Type B pancreatic cell (in vitro differentiated cells): ENCODE measurements around the gene RSL1D1. TPM values are rescaled to one million over a fixed set of nuclear protein-coding genes. Genes with fewer than 3 reads are reported as not detected.

Experiments
- DNase-seq: peaks from one replicate; pipeline ENCODE4 v3.0.0; 2021; ENCODE audit warnings: mixed read lengths; ENCODE audit not compliant: unreplicated experiment; ENCODE audit errors: extremely low spot score
- H3K27ac Mint-ChIP-seq: 2 replicates; pipeline ENCODE4 v1.8.0; 2021; ENCODE audit warnings: mild to moderate bottlenecking, mixed read lengths
- H3K27me3 Mint-ChIP-seq: 2 replicates; pipeline ENCODE4 v1.8.0; 2021; ENCODE audit warnings: mixed read lengths
- H3K36me3 Mint-ChIP-seq: 2 replicates; pipeline ENCODE4 v1.8.0; 2021; ENCODE audit warnings: mixed read lengths
- H3K4me1 Mint-ChIP-seq: one replicate; pipeline ENCODE4 v1.8.0; 2021; ENCODE audit warnings: mixed read lengths; ENCODE audit not compliant: unreplicated experiment
- H3K4me3 Mint-ChIP-seq: 2 replicates; pipeline ENCODE4 v1.8.0; 2021; ENCODE audit warnings: mild to moderate bottlenecking, mixed read lengths
- H3K9me3 Mint-ChIP-seq: 2 replicates; pipeline ENCODE4 v1.8.0; 2021; ENCODE audit warnings: mixed read lengths
- CTCF ChIP-seq: fragments of 200-600 bp; sonication (generic); conservative IDR thresholded peaks from 2 replicates; pipeline ENCODE4 v1.5.0; 2021; ENCODE audit warnings: antibody characterized with exemption, mild to moderate bottlenecking
- total RNA-seq: library from RNA; stranded (reverse); gene quantifications from 2 replicates; pipeline ENCODE4 v1.2.1, GENCODE V29; 2021; ENCODE audit warnings: low replicate concordance

RSL1D1 gene
- total RNA-seq, 1 donor from 2014 or later, result 184 TPM

GRCh38 chr16:11794996-11795886 lies 56.1 kb downstream of the RSL1D1 start:
- Mint-ChIP-seq H3K27me3 (no peaks in the 10 kb centered on the region), H3K36me3 (peaks cover 14% of the 10 kb centered on the region), H3K4me1 (peaks cover 69% of the 10 kb centered on the region)

DNA sequence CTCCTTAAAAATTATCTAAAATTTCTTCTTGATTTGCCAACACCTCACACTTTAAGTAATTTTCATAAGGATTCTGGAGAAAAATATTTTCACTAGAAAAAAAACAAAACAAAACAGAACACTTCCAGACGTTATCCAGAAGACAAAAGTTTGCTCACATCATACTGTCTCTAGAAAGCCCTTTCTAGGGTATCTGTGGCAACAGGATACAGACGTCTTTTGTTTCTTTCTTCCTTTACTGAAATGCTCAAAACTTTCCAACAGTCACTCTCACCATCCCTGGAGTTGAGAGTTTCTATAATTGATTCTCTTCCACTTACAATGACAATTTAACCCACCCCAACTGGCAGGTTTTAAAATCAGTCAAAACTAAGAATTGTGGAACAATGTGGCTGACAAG lies 56.9 kb downstream of the RSL1D1 start:
- H3K4me1 Mint-ChIP-seq, result peaks cover 61% of the 10 kb centered on the region
- TF ChIP-seq CTCF, result no peak
- no peaks in the 10 kb centered on the region for H3K9me3 Mint-ChIP-seq
- no peak for DNase-seq
- peak overlapping the region; percentile 95 for H3K27ac Mint-ChIP-seq
- H3K4me3 Mint-ChIP-seq, result peak overlapping the region; percentile 86
- peaks cover 17% of the 10 kb centered on the region for H3K36me3 Mint-ChIP-seq
- H3K27me3 Mint-ChIP-seq, result no peaks in the 10 kb centered on the region

More at GRCh38 chr16:11794996-11795886, 56.1 kb downstream of the RSL1D1 start:
- H3K9me3 Mint-ChIP-seq, result no peaks in the 10 kb centered on the region
- DNase-seq, result no peak
- no peak for TF ChIP-seq CTCF
- H3K4me3 Mint-ChIP-seq, result peak overlapping the region; percentile 86
- H3K27ac Mint-ChIP-seq, result peak overlapping the region; percentile 95

DNA sequence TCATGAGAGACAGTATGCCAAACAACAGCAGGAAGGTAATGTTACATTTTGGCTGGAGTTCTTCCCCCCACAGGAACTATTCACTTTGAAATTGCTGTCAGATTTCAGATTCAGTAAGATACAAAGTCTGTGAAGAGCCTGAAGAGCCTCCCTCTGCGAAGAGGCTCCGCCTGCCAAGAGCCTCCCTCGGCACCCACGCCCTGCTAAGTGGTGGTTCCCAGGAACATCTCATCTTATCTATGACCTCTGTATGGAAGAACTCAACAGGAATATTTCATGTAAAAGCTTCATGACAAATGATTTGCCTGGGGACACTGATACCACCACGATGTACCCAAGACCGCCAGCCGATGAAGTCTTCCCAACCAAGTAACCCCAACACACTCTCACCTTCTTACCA lies 57.5 kb downstream of the RSL1D1 start:
- H3K4me1 Mint-ChIP-seq, result peaks cover 57% of the 10 kb centered on the region
- no peak for DNase-seq
- peak overlapping the region; percentile 80 for H3K4me3 Mint-ChIP-seq
- H3K27ac Mint-ChIP-seq, result peak overlapping the region; percentile 95
- H3K27me3 Mint-ChIP-seq, result no peaks in the 10 kb centered on the region
- no peaks in the 10 kb centered on the region for H3K9me3 Mint-ChIP-seq
- no peak for TF ChIP-seq CTCF
- H3K36me3 Mint-ChIP-seq, result peaks cover 17% of the 10 kb centered on the region

DNA sequence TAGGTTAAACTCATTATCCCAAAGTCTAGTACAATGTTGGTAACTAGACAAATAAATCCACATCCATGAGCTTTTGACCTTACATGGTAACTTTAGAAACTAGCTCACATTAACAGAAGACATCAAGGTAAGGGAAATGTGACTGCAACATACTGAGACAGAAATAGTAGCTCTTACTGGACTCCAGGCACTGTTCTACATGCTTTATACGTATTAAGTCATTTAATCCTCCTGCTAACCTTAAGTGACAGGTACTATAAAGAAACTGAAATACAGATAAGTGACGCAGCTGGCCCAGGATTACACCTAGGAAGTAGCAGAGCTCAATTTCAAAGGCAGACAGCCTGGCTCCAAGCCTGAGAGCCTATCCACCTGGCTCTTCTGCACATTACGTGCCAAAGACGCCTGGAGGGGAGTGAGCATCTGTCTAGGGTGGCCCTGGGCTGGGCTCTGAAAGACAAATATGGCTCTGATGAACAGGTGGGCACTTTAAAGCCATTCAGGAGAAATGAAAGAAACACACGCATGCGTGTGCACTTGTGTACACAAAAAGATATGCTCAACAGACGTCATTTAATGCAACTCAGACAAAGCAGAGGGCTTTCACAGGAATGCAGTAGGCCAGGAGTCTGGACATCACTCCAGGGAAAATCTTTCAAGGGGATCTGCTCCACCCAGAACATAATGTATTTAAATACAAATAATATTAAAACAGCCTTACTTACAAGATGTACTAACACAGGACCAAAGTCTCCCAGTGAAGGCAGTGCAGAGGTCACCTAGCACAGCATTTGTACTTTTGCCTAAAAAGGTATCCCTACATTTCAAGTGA lies 58.7 kb downstream of the RSL1D1 start:
- peak overlapping the region; percentile 59 for H3K4me3 Mint-ChIP-seq
- H3K4me1 Mint-ChIP-seq, result peaks cover 50% of the 10 kb centered on the region
- peak overlapping the region; percentile 95 for H3K27ac Mint-ChIP-seq
- no peaks in the 10 kb centered on the region for H3K9me3 Mint-ChIP-seq
- TF ChIP-seq CTCF, result no peak
- no peaks in the 10 kb centered on the region for H3K27me3 Mint-ChIP-seq
- H3K36me3 Mint-ChIP-seq, result peaks cover 22% of the 10 kb centered on the region
- DNase-seq, result no peak

GRCh38 chr16:11791144-11791828 lies 60.1 kb downstream of the RSL1D1 start:
- peak overlapping the region; percentile 23 for H3K4me3 Mint-ChIP-seq

More at GRCh38 chr16:11791144-11791828, 60.1 kb downstream of the RSL1D1 start:
- no peak for DNase-seq
- peaks cover 54% of the 10 kb centered on the region for H3K4me1 Mint-ChIP-seq
- H3K9me3 Mint-ChIP-seq, result no peaks in the 10 kb centered on the region
- peak overlapping the region; percentile 95 for H3K27ac Mint-ChIP-seq
- no peak for TF ChIP-seq CTCF
- H3K36me3 Mint-ChIP-seq, result peaks cover 22% of the 10 kb centered on the region
- no peaks in the 10 kb centered on the region for H3K27me3 Mint-ChIP-seq
